Sigmoid colon (tissue), 7 donors: ENCODE measurements around the gene MC4R. TPM values are rescaled to one million over a fixed set of nuclear protein-coding genes. Genes with fewer than 3 reads are reported as not detected.

Experiments
- DNase-seq: peaks from one replicate; pipeline ENCODE4 v3.0.0-alpha.2; 2019
- H3K27ac ChIP-seq, 4 donors: fragments of 200-600 bp; sonication (generic); one replicate each; pipeline ENCODE4 v1.5.1; 2016 to 2019; ENCODE audit warnings: mild to moderate bottlenecking in 1 of 4
- H3K27me3 ChIP-seq, 3 donors: fragments of 200-600 bp; sonication (generic); one replicate each; pipeline ENCODE4 v1.5.1; 2019; ENCODE audit warnings: mild to moderate bottlenecking in 1 of 3
- H3K36me3 ChIP-seq, 4 donors: fragments of 200-600 bp; sonication (generic); one replicate each; pipeline ENCODE4 v1.5.1; 2016 to 2019
- H3K4me1 ChIP-seq, 4 donors: fragments of 200-600 bp; sonication (generic); one replicate each; pipeline ENCODE4 v1.5.1; 2017 to 2019
- H3K4me3 ChIP-seq, 4 donors: fragments of 200-600 bp; sonication (generic); one replicate each; pipeline ENCODE4 v1.5.1; 2017 to 2019; ENCODE audit warnings: mild to moderate bottlenecking in 2 of 4, moderate library complexity in 1 of 4
- H3K9me3 ChIP-seq, 4 donors: fragments of 200-600 bp in 3 of 4; sonication (generic) in 3 of 4; one replicate each; pipeline versions ENCODE4 v1.5.1 to v1.6.1; 2013 to 2019
- CTCF ChIP-seq, 4 experiments: fragments of 450-650 bp in 3 of 4; fragments of 200-600 bp in 1 of 4; IDR thresholded peaks; one replicate each; pipeline ENCODE4 v1.5.1; 2016 to 2019; ENCODE audit warnings: antibody characterized with exemption in 4 of 4, mild to moderate bottlenecking in 3 of 4, moderate library complexity in 2 of 4
- EP300 ChIP-seq, 4 donors: sonication (generic); formaldehyde crosslinking; IDR thresholded peaks; one replicate each; pipeline ENCODE4 v1.6.1; 2017; ENCODE audit warnings: antibody characterized with exemption in 4 of 4
- POLR2A ChIP-seq, 2 donors: fragments of 450-650 bp; IDR thresholded peaks; one replicate each; pipeline ENCODE4 v1.6.1; 2016; ENCODE audit warnings: antibody characterized with exemption in 2 of 2, mild to moderate bottlenecking in 2 of 2, moderate library complexity in 2 of 2
- POLR2AphosphoS5 ChIP-seq, 4 donors: sonication (generic); formaldehyde crosslinking; IDR thresholded peaks; one replicate each; pipeline ENCODE4 v1.6.1; 2017; ENCODE audit warnings: antibody characterized with exemption in 4 of 4
- WGBS, 2 donors: extraction: QIAGEN DNeasy Blood & Tissue Kit; methylation state at CpG; one replicate each; pipeline ENCODE4 v1.1.7; 2013; 5-methylcytosine and 5-hydroxymethylcytosine counted together
- intact Hi-C: fragments of 100-400 bp; cut with DNase I; formaldehyde crosslinking; loops from one replicate; pipeline ENCODE4 v1.15.1; 2023
- polyA plus RNA-seq, 3 donors: library from polyadenylated mRNA; stranded (reverse); fragments of 200-250 nt; gene quantifications; one replicate each; pipeline ENCODE4 v1.2.3, GENCODE V29; 2013
- total RNA-seq, 4 donors: library from RNA; depleted of rRNA; stranded (reverse); fragments of >200 nt; gene quantifications; one replicate each; pipeline ENCODE4 v1.1.0, GENCODE V29; 2016
- donor health status: healthy with polysubstance abuse.
- donor health status: Bipolar disorder and iron deficiency.
- donor health status: healthy.

The MC4R gene
- total and polyA plus RNA-seq, 7 donors, result not detected

GRCh38 chr18:60391571-60392226 is 19.1 kb upstream of the MC4R start:
- Histone ChIP-seq H3K4me1 (no peaks in the 10 kb centered on the region), H3K9me3 (no peaks in the 10 kb centered on the region), H3K4me3 (no peak overlapping the region), H3K36me3 (no peaks in the 10 kb centered on the region), H3K27ac (no peak overlapping the region), H3K27me3 (no peaks in the 10 kb centered on the region)
- 84 to 85% methylated on average over 4 of the region's 4 CpGs for WGBS, 2 donors
- intact Hi-C loops, result no loop called here
- no peak for TF ChIP-seq CTCF (IDR thresholded peaks at IDR 0.05)
- TF ChIP-seq POLR2AphosphoS5 (IDR thresholded peaks at IDR 0.05), result no peak
- no peak for TF ChIP-seq POLR2A (IDR thresholded peaks at IDR 0.05)
- DNase-seq, result no peak

GRCh38 chr18:60389314-60389713 is 16.7 kb upstream of the MC4R start:
- H3K4me1 ChIP-seq, result no peaks in the 10 kb centered on the region

GRCh38 chr18:60385693-60386092 is 13.1 kb upstream of the MC4R start:
- DNase-seq, result no peak
- intact Hi-C loops, result no loop called here
- TF ChIP-seq EP300 (IDR thresholded peaks at IDR 0.05) (no peak), POLR2AphosphoS5 (IDR thresholded peaks at IDR 0.05) (no peak), POLR2A (IDR thresholded peaks at IDR 0.05) (no peak), CTCF (IDR thresholded peaks at IDR 0.05) (no peak)
- Histone ChIP-seq H3K27ac (no peak overlapping the region), H3K4me1 (no peaks in the 10 kb centered on the region), H3K27me3 (no peaks in the 10 kb centered on the region), H3K4me3 (no peak overlapping the region), H3K36me3 (no peaks in the 10 kb centered on the region), H3K9me3 (no peaks in the 10 kb centered on the region)
- 74 to 89% methylated on average over 5 of the region's 5 CpGs for WGBS, 2 donors

More at GRCh38 chr18:60389314-60389713, 16.7 kb upstream of the MC4R start:
- Histone ChIP-seq H3K27ac (no peak overlapping the region), H3K36me3 (no peaks in the 10 kb centered on the region), H3K27me3 (no peaks in the 10 kb centered on the region), H3K9me3 (no peaks in the 10 kb centered on the region), H3K4me3 (no peak overlapping the region)
- no peak for DNase-seq
- TF ChIP-seq POLR2A (IDR thresholded peaks at IDR 0.05) (no peak), POLR2AphosphoS5 (IDR thresholded peaks at IDR 0.05) (no peak), EP300 (IDR thresholded peaks at IDR 0.05) (no peak), CTCF (IDR thresholded peaks at IDR 0.05) (no peak)
- intact Hi-C loops, result no loop called here
- 59 to 70% methylated on average over 1 of the region's 1 CpG for WGBS, 2 donors

GRCh38 chr18:60383893-60384292 is 11.3 kb upstream of the MC4R start:
- no peaks in the 10 kb centered on the region for H3K9me3 ChIP-seq
- no peak overlapping the region for H3K4me3 ChIP-seq
- no peaks in the 10 kb centered on the region for H3K4me1 ChIP-seq
- 37 to 76% methylated on average over 2 of the region's 2 CpGs for WGBS, 2 donors
- TF ChIP-seq CTCF (IDR thresholded peaks at IDR 0.05), result no peak
- intact Hi-C loops, result no loop called here
- no peaks in the 10 kb centered on the region for H3K27me3 ChIP-seq
- H3K27ac ChIP-seq, result no peak overlapping the region
- no peak for DNase-seq
- no peaks in the 10 kb centered on the region for H3K36me3 ChIP-seq
